SU-DHL-6 (cell line): Measurements from ENCODE around the gene ADAD2.
A peak's percentile ranks its signal among the peaks of the same experiment; 100 is the strongest.

Experiments
- CTCF ChIP-seq: fragments of 200-600 bp; sonication (generic); IDR thresholded peaks from one replicate; pipeline ENCODE4 v1.5.1; 2017; ENCODE audit warnings: antibody characterized with exemption, mild to moderate bottlenecking, low read length, moderate library complexity; ENCODE audit not compliant: insufficient read depth, poor library complexity, severe bottlenecking
- EZH2phosphoT487 ChIP-seq: fragments of 200-600 bp; sonication (generic), shearing (Covaris generic); conservative IDR thresholded peaks from 2 replicates; pipeline ENCODE4 v1.6.1; 2018; ENCODE audit warnings: mild to moderate bottlenecking, antibody characterized with exemption, low read length, moderate library complexity, mixed read lengths

GRCh38 chr16:84175350-84176081 is 15.4 kb upstream of the ADAD2 start:
- TF ChIP-seq CTCF (peak; percentile 82), EZH2phosphoT487 (no peak)
